ENCODE results near the gene TMC5.

Gene TMC5

DNA sequence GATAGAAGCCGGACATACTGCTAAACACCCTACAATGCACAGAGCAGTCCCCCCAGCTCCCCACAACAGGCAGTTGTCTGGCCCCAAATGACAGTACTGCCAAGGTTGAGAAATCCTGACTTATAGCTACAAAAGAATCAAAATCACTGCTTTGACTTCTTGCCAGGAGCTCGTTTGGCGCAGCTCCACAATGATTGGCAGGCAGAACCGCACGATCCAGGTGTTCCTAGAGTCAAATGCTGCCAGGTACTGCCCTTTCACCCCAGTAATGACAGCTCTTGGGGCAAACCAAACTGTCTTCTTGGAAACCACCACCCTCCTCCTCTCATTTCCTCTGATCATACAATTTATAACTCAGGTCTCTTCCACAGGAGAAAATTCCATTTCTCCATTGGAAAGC is 2.2 kb upstream of the TMC5 start:
- TF ChIP-seq, protein P1, sequence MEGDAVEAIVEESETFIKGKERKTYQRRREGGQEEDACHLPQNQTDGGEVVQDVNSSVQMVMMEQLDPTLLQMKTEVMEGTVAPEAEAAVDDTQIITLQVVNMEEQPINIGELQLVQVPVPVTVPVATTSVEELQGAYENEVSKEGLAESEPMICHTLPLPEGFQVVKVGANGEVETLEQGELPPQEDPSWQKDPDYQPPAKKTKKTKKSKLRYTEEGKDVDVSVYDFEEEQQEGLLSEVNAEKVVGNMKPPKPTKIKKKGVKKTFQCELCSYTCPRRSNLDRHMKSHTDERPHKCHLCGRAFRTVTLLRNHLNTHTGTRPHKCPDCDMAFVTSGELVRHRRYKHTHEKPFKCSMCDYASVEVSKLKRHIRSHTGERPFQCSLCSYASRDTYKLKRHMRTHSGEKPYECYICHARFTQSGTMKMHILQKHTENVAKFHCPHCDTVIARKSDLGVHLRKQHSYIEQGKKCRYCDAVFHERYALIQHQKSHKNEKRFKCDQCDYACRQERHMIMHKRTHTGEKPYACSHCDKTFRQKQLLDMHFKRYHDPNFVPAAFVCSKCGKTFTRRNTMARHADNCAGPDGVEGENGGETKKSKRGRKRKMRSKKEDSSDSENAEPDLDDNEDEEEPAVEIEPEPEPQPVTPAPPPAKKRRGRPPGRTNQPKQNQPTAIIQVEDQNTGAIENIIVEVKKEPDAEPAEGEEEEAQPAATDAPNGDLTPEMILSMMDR (conservative IDR thresholded peaks at IDR 0.05): no peak
- H3K27ac ChIP-seq: peak overlapping the region; percentile 94

DNA sequence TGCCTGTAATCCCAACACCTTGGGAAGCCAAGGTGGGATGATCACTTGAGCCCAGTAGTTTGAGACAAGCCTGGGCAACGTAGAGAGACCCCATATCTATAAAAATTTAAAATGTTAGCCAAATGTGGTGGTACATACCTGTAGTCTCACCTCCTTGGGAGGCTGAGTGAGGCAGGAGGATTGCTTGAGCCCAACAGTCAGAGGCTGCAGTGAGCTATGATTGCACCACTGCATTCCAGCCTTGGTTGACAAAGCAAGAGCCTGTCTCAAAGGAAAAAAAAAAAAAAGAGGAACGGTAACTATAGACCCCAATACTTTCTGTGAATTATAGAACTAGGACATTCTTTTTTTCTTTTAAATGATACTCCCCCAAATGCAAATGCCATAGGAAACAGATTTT is 1.8 kb upstream of the TMC5 start:
- TF ChIP-seq, protein P1 (conservative IDR thresholded peaks at IDR 0.05): no peak
- H3K27ac ChIP-seq: peak overlapping the region; percentile 94

DNA sequence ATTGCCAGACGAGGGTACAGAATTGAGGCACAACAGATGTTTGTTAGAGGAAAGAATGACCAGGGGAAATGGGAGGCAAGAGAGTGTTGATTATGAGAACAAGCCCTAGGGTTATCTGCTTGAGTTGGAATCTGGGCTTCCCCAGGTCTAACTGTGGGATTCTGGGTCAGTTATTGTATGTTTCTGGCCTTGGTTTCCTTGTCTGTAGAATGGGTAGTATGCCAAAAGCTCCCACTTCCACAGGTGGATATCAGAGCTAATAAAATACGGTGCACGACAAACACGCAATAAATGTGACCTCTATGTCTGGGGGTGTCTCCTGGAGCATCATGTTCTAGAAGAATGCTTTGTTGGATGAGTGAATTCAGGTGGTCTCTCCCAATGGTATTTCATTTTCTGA is 517 bp downstream of the TMC5 start:
- TF ChIP-seq, protein P1 (conservative IDR thresholded peaks at IDR 0.05): no peak
- H3K27ac ChIP-seq: peak overlapping the region; percentile 94

DNA sequence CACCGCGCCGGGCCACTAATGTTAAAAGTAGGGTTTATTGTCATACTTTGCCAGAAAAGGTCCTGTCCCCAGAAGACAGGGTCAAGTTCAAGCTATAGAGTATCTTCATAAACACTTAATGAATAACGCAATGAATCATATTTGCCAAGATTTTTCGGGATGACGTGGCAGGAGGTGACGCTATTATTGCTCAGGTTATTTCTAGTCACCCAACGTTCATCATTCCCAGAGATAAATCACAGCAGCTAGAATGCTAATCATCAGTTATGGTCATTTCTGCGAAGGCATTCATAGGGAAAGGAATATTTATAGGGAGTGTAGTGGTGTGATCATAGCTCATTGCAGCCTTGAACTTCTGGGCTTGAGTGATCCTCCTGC is 2.0 kb downstream of the TMC5 start:
- TF ChIP-seq, protein P1 (conservative IDR thresholded peaks at IDR 0.05): no peak
- no peak overlapping the region for H3K27ac ChIP-seq

DNA sequence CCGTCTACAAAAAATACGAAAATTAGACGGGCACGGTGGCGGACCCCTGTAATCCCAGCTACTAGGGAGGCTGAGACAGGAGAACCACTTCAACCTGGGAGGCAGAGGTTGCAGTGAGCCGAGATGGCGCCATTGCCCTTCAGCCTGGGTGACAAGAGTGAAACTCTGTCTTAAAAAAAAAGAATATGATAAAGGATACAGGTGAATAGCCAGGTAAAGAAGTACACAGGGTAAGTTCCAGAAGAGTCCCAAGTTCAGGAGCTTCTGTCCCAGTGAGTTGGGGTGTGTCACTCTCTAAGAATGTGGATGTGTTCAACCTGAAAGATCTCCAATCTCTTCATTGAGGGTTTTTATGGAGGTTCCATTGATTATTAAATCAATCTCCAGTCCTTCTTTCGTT is 6.8 kb downstream of the TMC5 start:
- H3K27ac ChIP-seq: peak overlapping the region; percentile 18; the same call in 1 of the 2 replicates
- TF ChIP-seq, protein P1 (conservative IDR thresholded peaks at IDR 0.05): no peak

DNA sequence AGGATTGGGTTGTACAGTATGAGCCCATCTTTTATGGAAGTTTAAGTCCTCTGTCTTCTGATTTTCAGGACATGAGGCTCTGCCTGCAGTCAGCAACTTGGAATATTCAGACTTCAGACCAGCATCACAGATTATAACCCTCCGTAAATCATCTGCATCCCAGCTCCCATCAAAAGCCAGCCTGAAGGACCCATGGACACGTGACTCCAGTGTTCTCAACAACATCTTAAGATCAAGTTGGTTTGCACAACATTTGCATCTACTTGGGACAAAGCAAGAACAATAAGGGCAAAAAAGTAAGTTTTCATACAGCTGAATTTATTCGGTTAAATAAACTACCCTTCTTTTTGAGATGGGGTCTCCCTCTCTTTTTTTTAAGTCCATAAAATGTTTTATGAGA is 12.7 kb downstream of the TMC5 start:
- peak overlapping the region; percentile 83 for H3K27ac ChIP-seq
- TF ChIP-seq, protein P1 (conservative IDR thresholded peaks at IDR 0.05): no peak

DNA sequence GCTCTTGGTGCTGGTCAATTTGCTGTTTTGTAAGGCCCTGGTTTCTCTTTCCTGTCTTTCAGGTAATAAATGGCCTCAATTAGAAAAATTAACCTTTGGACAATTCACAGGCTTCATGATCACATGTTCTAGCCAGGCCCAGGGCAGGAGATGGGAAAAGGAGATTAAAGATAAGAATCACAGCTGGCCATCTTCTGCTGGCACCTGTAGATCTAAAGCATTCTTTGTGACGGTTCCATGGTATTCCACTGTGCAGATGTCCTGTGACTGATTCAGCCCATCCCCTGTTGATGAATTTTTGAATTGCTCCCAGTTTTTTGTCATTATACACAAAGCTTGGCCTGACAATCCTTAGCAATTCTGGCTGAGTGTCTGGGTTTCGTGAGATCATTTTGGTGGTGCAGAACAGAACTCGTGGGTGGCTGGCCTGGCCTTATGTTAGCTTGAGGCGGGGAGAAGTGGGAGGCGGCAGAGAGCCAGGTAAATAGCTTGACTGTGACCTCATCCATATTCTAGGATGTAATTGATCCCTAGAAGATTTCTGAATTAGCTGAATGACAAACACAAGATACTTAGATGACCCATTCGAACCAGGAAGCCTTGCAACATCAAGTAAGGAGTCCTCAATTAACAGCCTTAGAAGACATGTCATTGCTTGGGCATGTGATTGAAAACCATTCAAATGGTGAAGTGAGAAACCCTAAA is 14.1 kb downstream of the TMC5 start:
- H3K27ac ChIP-seq: peak overlapping the region; percentile 83; the same call in 1 of the 2 replicates
- TF ChIP-seq, protein P1 (conservative IDR thresholded peaks at IDR 0.05): no peak
